ENCODE measurements around the gene SERPINB2. TPM values are rescaled to one million over a fixed set of nuclear protein-coding genes. Genes with fewer than 3 reads are reported as not detected.
A peak's percentile ranks its signal among the peaks of the same experiment; 100 is the strongest.

Gene SERPINB2
- total RNA-seq, 1 donor: 0.72 TPM

DNA sequence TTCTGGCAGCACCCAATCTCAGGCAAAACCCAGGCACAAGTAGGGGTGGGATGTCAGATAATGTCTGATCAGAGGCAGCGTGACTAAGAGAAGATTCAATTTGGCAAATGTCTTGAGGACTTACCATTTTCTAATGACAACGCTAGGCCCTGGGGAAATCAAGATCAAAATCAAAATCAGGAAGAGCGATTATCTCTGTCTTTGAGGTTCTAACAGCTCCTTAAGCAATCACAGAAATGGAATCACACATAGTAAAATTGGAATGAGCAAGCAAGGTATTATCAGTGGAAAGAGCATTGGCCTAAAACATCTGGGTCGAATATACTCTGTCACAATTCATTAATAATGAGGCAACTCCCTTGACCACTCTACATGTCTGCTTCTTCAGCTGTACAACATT lies 8.6 kb upstream of the SERPINB2 start:
- Histone ChIP-seq H3K4me3 (ENCODE audit: insufficient read depth, low read length) (no peak overlapping the region), H3K4me2 (ENCODE audit: insufficient read depth, low read length) (no peak overlapping the region), H3K27me3 (ENCODE audit: insufficient read depth, low read length) (no peaks in the 10 kb centered on the region), H3K27ac (ENCODE audit: low read depth, low read length) (no peak overlapping the region), H2AFZ (ENCODE audit: low read length) (no peak overlapping the region), H3K9me3 (ENCODE audit: low read depth, low read length) (no peaks in the 10 kb centered on the region), H3K4me1 (ENCODE audit: insufficient read depth, low read length) (peaks cover 15% of the 10 kb centered on the region), H3K36me3 (ENCODE audit: insufficient read depth, low read length) (no peaks in the 10 kb centered on the region), H4K20me1 (ENCODE audit: insufficient read depth, low read length) (no peaks in the 10 kb centered on the region), H3K79me2 (ENCODE audit: insufficient read depth, low read length) (no peaks in the 10 kb centered on the region)
- TF ChIP-seq, protein P1, sequence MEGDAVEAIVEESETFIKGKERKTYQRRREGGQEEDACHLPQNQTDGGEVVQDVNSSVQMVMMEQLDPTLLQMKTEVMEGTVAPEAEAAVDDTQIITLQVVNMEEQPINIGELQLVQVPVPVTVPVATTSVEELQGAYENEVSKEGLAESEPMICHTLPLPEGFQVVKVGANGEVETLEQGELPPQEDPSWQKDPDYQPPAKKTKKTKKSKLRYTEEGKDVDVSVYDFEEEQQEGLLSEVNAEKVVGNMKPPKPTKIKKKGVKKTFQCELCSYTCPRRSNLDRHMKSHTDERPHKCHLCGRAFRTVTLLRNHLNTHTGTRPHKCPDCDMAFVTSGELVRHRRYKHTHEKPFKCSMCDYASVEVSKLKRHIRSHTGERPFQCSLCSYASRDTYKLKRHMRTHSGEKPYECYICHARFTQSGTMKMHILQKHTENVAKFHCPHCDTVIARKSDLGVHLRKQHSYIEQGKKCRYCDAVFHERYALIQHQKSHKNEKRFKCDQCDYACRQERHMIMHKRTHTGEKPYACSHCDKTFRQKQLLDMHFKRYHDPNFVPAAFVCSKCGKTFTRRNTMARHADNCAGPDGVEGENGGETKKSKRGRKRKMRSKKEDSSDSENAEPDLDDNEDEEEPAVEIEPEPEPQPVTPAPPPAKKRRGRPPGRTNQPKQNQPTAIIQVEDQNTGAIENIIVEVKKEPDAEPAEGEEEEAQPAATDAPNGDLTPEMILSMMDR (IDR thresholded peaks at IDR 0.05; ENCODE audit: extremely low read depth, low read depth, low read length): no peak
- no peak for DNase-seq (ENCODE audit: insufficient read length, low spot score, missing footprints)

DNA sequence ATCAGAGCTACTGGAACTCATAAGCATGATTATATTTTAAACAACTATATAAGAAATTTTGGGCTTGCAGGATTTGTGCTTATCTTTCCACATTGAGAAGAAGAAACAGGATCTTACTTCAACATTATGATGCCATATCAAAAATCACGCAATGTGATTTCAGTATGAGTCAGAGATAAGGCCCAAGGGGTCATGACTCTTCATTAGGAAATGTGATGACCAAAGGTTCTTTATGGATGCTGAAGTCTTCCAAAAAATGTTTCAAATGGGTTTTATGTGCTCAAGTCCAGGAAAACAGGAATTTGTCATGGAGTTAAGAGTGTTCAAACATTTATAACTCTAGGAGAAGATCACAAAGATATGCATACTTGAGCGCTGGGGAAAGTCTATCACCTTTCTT lies 7.8 kb upstream of the SERPINB2 start:
- Histone ChIP-seq H3K27ac (ENCODE audit: low read depth, low read length) (no peak overlapping the region), H3K79me2 (ENCODE audit: insufficient read depth, low read length) (no peaks in the 10 kb centered on the region), H3K36me3 (ENCODE audit: insufficient read depth, low read length) (no peaks in the 10 kb centered on the region), H3K9me3 (ENCODE audit: low read depth, low read length) (no peaks in the 10 kb centered on the region), H3K4me3 (ENCODE audit: insufficient read depth, low read length) (no peak overlapping the region), H3K4me1 (ENCODE audit: insufficient read depth, low read length) (peaks cover 15% of the 10 kb centered on the region), H2AFZ (ENCODE audit: low read length) (no peak overlapping the region), H4K20me1 (ENCODE audit: insufficient read depth, low read length) (no peaks in the 10 kb centered on the region), H3K4me2 (ENCODE audit: insufficient read depth, low read length) (no peak overlapping the region), H3K27me3 (ENCODE audit: insufficient read depth, low read length) (no peaks in the 10 kb centered on the region)
- no peak for DNase-seq (ENCODE audit: insufficient read length, low spot score, missing footprints)
- TF ChIP-seq, protein P1 (IDR thresholded peaks at IDR 0.05; ENCODE audit: extremely low read depth, low read depth, low read length): no peak

DNA sequence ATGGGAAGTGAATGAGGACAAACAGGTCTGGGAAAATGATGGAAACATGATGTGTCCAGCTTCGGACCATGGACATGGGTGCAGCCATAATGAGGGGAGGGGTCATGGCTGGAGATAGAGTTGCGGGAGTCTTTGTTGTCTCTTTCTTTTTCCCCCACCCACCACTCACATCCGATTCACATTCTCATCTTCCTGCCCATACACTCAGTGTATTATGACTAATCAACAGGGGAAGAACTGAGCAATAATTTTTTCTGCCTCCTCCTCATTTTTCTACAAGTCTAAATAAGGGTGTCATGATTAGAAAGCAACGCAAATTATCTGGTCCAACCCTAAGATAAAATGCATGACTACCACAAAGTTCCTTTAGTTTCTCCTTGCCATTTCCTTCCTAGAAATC lies 5.7 kb upstream of the SERPINB2 start:
- TF ChIP-seq, protein P1 (IDR thresholded peaks at IDR 0.05; ENCODE audit: extremely low read depth, low read depth, low read length): no peak
- no peaks in the 10 kb centered on the region for H4K20me1 ChIP-seq (ENCODE audit: insufficient read depth, low read length)
- peak overlapping the region; percentile 6 for H3K27ac ChIP-seq (ENCODE audit: low read depth, low read length)
- peaks cover 15% of the 10 kb centered on the region for H3K4me1 ChIP-seq (ENCODE audit: insufficient read depth, low read length)
- H3K4me2 ChIP-seq (ENCODE audit: insufficient read depth, low read length): peak overlapping the region; percentile 34
- no peak overlapping the region for H2AFZ ChIP-seq (ENCODE audit: low read length)
- no peak overlapping the region for H3K4me3 ChIP-seq (ENCODE audit: insufficient read depth, low read length)
- no peaks in the 10 kb centered on the region for H3K79me2 ChIP-seq (ENCODE audit: insufficient read depth, low read length)
- H3K9me3 ChIP-seq (ENCODE audit: low read depth, low read length): no peaks in the 10 kb centered on the region
- H3K27me3 ChIP-seq (ENCODE audit: insufficient read depth, low read length): no peaks in the 10 kb centered on the region
- no peaks in the 10 kb centered on the region for H3K36me3 ChIP-seq (ENCODE audit: insufficient read depth, low read length)
- no peak for DNase-seq (ENCODE audit: insufficient read length, low spot score, missing footprints)

DNA sequence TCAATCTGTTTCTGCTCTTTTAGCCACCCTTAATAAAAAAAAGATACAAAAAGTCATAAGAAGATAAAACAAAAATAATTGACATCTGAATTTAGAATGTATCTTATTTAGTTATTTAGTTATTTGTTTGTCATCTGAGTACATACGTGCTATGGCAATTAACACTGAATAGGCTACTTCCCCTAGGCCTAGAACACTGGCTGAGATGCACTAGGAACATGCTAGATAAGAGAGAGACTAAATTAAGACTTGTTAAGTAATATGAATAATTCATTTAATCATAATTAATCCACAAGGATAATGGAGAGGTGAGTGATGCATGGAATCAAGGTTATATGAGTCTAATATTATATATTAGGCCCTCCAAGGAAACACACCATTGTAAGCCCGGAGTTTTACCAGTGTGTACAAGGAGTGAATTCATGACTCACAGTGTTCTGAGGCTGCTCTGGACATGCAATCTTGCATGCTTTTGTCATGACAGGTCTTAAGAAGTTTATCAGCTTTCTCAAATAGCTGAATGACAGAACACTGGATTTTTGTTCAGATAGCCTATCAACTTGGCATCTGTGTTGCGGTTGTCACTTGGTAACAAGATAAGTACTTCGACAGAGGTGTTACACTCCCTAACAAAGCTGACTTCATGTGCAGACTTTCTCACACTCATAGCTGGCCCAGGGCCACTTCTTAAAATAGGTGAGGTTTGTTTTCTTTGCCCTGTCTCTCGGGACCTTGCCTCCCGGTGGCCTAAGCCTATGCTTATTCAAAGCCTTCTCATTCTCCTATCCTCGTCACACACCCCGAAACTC lies 5.0 kb upstream of the SERPINB2 start:
- H3K36me3 ChIP-seq (ENCODE audit: insufficient read depth, low read length): no peaks in the 10 kb centered on the region
- H4K20me1 ChIP-seq (ENCODE audit: insufficient read depth, low read length): no peaks in the 10 kb centered on the region
- H3K27ac ChIP-seq (ENCODE audit: low read depth, low read length): peak overlapping the region; percentile 47
- H3K27me3 ChIP-seq (ENCODE audit: insufficient read depth, low read length): no peaks in the 10 kb centered on the region
- peaks cover 18% of the 10 kb centered on the region for H3K4me1 ChIP-seq (ENCODE audit: insufficient read depth, low read length)
- TF ChIP-seq, protein P1 (IDR thresholded peaks at IDR 0.05; ENCODE audit: extremely low read depth, low read depth, low read length): no peak
- H3K9me3 ChIP-seq (ENCODE audit: low read depth, low read length): no peaks in the 10 kb centered on the region
- peak overlapping the region; percentile 34 for H3K4me2 ChIP-seq (ENCODE audit: insufficient read depth, low read length)
- peak; percentile 32 for DNase-seq (ENCODE audit: insufficient read length, low spot score, missing footprints)
- H3K4me3 ChIP-seq (ENCODE audit: insufficient read depth, low read length): no peak overlapping the region
- H2AFZ ChIP-seq (ENCODE audit: low read length): no peak overlapping the region
- no peaks in the 10 kb centered on the region for H3K79me2 ChIP-seq (ENCODE audit: insufficient read depth, low read length)
